Endodermal cell (in vitro differentiated cells): ENCODE data around the gene TMEM40. TPM values are rescaled to one million over a fixed set of nuclear protein-coding genes. Genes with fewer than 3 reads are reported as not detected.

ENCODE experiments used
- DNase-seq: peaks from one replicate; pipeline ENCODE4 v3.0.0-alpha.2; 2017
- H3K27ac ChIP-seq: 2 replicates; pipeline ENCODE4 v1.5.1; 2013; ENCODE audit warnings: mild to moderate bottlenecking, low read depth, low read length, moderate library complexity
- H3K27me3 ChIP-seq: 2 replicates; pipeline ENCODE4 v1.6.1; 2013; ENCODE audit warnings: mild to moderate bottlenecking, low read length, moderate library complexity; ENCODE audit not compliant: insufficient read depth, control insufficient read depth, poor library complexity, severe bottlenecking
- H3K36me3 ChIP-seq: 2 replicates; pipeline ENCODE4 v1.7.0; 2013; ENCODE audit warnings: mild to moderate bottlenecking, low read length, moderate library complexity; ENCODE audit not compliant: control insufficient read depth, insufficient read depth
- H3K4me1 ChIP-seq: one replicate; pipeline ENCODE4 v1.7.0; 2013; ENCODE audit warnings: low read length; ENCODE audit not compliant: control insufficient read depth, insufficient read depth
- H3K4me3 ChIP-seq: 2 replicates; pipeline ENCODE4 v1.5.1; 2013; ENCODE audit warnings: mild to moderate bottlenecking, low read length, moderate library complexity
- H3K9ac ChIP-seq: 2 replicates; pipeline ENCODE4 v1.6.1; 2013; ENCODE audit warnings: mild to moderate bottlenecking, low read length, moderate library complexity; ENCODE audit not compliant: poor library complexity, severe bottlenecking; ENCODE audit errors: extremely low read depth
- H3K9me3 ChIP-seq: 2 replicates; pipeline ENCODE4 v1.6.1; 2013; ENCODE audit warnings: mild to moderate bottlenecking, low read length, moderate library complexity; ENCODE audit not compliant: control insufficient read depth
- H3K27ac Mint-ChIP-seq: 2 replicates; pipeline ENCODE4 v1.8.0; 2020; ENCODE audit warnings: mixed read lengths
- H3K27me3 Mint-ChIP-seq: 2 replicates; pipeline ENCODE4 v1.8.0; 2021; ENCODE audit warnings: mild to moderate bottlenecking, mixed read lengths; ENCODE audit not compliant: insufficient read depth
- H3K36me3 Mint-ChIP-seq: 2 replicates; pipeline ENCODE4 v1.8.0; 2020; ENCODE audit warnings: low read depth, mixed read lengths
- H3K4me1 Mint-ChIP-seq: 2 replicates; pipeline ENCODE4 v1.8.0; 2020; ENCODE audit warnings: mixed read lengths
- H3K4me3 Mint-ChIP-seq: 2 replicates; pipeline ENCODE4 v1.8.0; 2020; ENCODE audit warnings: mild to moderate bottlenecking, moderate library complexity, mixed read lengths
- H3K9me3 Mint-ChIP-seq: 2 replicates; pipeline ENCODE4 v1.8.0; 2020; ENCODE audit warnings: mild to moderate bottlenecking, mixed read lengths
- CTCF ChIP-seq: fragments of 200-600 bp; sonication (generic); conservative IDR thresholded peaks from 2 replicates; pipeline ENCODE4 v1.5.0; 2021; ENCODE audit warnings: antibody characterized with exemption, mild to moderate bottlenecking
- WGBS, 2 experiments: methylation state at CpG; one replicate each; pipeline versions ENCODE4 v1.1.5 to v1.1.7; 2013; ENCODE audit warnings: missing lambda C conversion rate in 2 of 2, mixed read lengths in 1 of 2; ENCODE audit not compliant: insufficient coverage in 1 of 2, insufficient read length in 1 of 2; 5-methylcytosine and 5-hydroxymethylcytosine counted together
- total RNA-seq, 2 donors: library from RNA; stranded (reverse); fragmentation: NEBNext Ultra II Directional in 1 of 2; extraction: Animal tissue kit (Norgen Biotek cat#: 25700) in 1 of 2; gene quantifications; 2 replicates in 1 of 2; 3 replicates in 1 of 2; pipeline ENCODE4 v1.2.1, GENCODE V29; 2021

TMEM40 gene
- total RNA-seq, 2 donors from 2014 or later: not detected

GRCh38 chr3:12753275-12754028 lies 5.6 kb downstream of the TMEM40 start:
- Histone ChIP-seq H3K27me3 (peaks cover 32% of the 10 kb centered on the region), H3K9me3 (no peaks in the 10 kb centered on the region), H3K4me3 (no peak overlapping the region), H3K9ac (no peak overlapping the region), H3K36me3 (no peaks in the 10 kb centered on the region), H3K4me1 (no peaks in the 10 kb centered on the region), H3K27ac (no peak overlapping the region)
- 85 to 92% methylated on average over 5 to 9 of the region's 9 CpGs for WGBS, 2 experiments
- Mint-ChIP-seq H3K9me3 (no peaks in the 10 kb centered on the region), H3K27me3 (peaks cover 33% of the 10 kb centered on the region), H3K4me1 (peaks cover 2% of the 10 kb centered on the region), H3K27ac (no peak overlapping the region), H3K36me3 (no peaks in the 10 kb centered on the region), H3K4me3 (no peak overlapping the region)
- TF ChIP-seq CTCF: no peak
- DNase-seq: no peak

GRCh38 chr3:12752809-12753208 lies 6.2 kb downstream of the TMEM40 start:
- Mint-ChIP-seq H3K4me1 (no peaks in the 10 kb centered on the region), H3K36me3 (no peaks in the 10 kb centered on the region), H3K9me3 (no peaks in the 10 kb centered on the region), H3K4me3 (no peak overlapping the region), H3K27ac (no peak overlapping the region), H3K27me3 (peaks cover 33% of the 10 kb centered on the region)
- Histone ChIP-seq H3K27me3 (peaks cover 32% of the 10 kb centered on the region), H3K4me3 (no peak overlapping the region), H3K9me3 (no peaks in the 10 kb centered on the region), H3K4me1 (no peaks in the 10 kb centered on the region), H3K27ac (no peak overlapping the region), H3K9ac (no peak overlapping the region), H3K36me3 (no peaks in the 10 kb centered on the region)
- no peak for DNase-seq
- 91% methylated on average over 2 of the region's 2 CpGs; no CpG with 5 or more reads in 1 of the 2 experiments for WGBS, 2 experiments
- TF ChIP-seq CTCF: no peak

- WGBS, 2 experiments: 42 to 45% methylated on average over 3 of the region's 3 CpGs
- Histone ChIP-seq H3K36me3 (no peaks in the 10 kb centered on the region), H3K4me1 (no peaks in the 10 kb centered on the region), H3K27me3 (peaks cover 32% of the 10 kb centered on the region), H3K9me3 (no peaks in the 10 kb centered on the region), H3K9ac (no peak overlapping the region), H3K4me3 (no peak overlapping the region), H3K27ac (no peak overlapping the region)
- Mint-ChIP-seq H3K4me1 (no peaks in the 10 kb centered on the region), H3K27me3 (peaks cover 33% of the 10 kb centered on the region), H3K27ac (no peak overlapping the region), H3K4me3 (no peak overlapping the region), H3K9me3 (no peaks in the 10 kb centered on the region), H3K36me3 (no peaks in the 10 kb centered on the region)
- no peak for TF ChIP-seq CTCF
- DNase-seq: no peak
Measured at GRCh38 chr3:12752102-12752501, 7.0 kb downstream of the TMEM40 start.
